Measurements from ENCODE around the gene AKR7A3. TPM values are rescaled to one million over a fixed set of nuclear protein-coding genes. Genes with fewer than 3 reads are reported as not detected.

The AKR7A3 gene
- total and polyA plus RNA-seq, 9 of the 15 experiments (the other 6 are each of a cell fraction or from before 2014, with no cell fraction given): 0.04 to 1.5 (median 0.44) TPM; not detected in 1

DNA sequence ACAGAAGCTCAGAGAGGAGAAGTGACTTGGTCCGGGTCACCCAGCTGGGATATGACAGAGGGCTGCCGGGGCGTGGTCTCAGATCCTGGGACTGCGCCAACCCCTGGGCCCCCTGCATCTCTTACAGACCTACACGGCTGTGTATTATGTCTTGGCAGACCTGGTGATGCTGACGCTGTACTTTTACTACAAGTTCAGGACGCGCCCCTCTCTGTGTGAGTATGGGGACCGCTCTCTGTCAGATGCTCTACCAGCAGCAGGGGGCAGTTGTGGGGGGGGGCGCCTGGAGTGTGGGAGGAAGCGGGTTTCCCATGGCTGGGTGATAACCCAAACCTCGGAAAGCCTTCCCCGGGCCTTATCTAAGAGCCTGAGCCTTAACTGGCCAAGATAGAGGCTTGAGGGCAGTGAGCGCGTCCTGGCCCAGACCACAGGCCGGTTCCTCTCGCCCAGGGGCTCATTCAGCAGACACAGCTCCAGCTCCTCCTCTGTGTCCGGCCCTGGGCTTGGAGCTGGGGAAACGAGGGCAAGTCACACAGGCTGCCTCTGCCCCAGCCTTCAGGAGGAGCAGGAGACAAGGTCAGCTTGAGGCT, 36.9 kb upstream of the AKR7A3 start (continued):
- TF ChIP-seq, protein P1, sequence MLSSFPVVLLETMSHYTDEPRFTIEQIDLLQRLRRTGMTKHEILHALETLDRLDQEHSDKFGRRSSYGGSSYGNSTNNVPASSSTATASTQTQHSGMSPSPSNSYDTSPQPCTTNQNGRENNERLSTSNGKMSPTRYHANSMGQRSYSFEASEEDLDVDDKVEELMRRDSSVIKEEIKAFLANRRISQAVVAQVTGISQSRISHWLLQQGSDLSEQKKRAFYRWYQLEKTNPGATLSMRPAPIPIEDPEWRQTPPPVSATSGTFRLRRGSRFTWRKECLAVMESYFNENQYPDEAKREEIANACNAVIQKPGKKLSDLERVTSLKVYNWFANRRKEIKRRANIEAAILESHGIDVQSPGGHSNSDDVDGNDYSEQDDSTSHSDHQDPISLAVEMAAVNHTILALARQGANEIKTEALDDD (IDR thresholded peaks at IDR 0.05): peak; percentile 57; the same call in 1 of the 2 replicates
- TF ChIP-seq FOXM1 (IDR thresholded peaks at IDR 0.05; ENCODE audit: low read depth) (peak; percentile 41; the same call in 1 of the 2 replicates), FOXM1 (CRISPR knock-in tag; IDR thresholded peaks at IDR 0.05; ENCODE audit: low read depth) (no peak), ZNF41 (CRISPR knock-in tag; conservative IDR thresholded peaks at IDR 0.05) (no peak), LARP7 (IDR thresholded peaks at IDR 0.05) (no peak), HEY1 (CRISPR knock-in tag; IDR thresholded peaks at IDR 0.05; ENCODE audit: borderline replicate concordance) (no peak), NFRKB (IDR thresholded peaks at IDR 0.05; ENCODE audit: low read depth) (no peak), RUNX1 (IDR thresholded peaks at IDR 0.05; ENCODE audit: low read depth) (peak; percentile 61; the same call in 1 of the 2 replicates), ILK (tag; IDR thresholded peaks at IDR 0.05; ENCODE audit: borderline replicate concordance, low read depth) (no peak), STAT5A (IDR thresholded peaks at IDR 0.05; ENCODE audit: borderline replicate concordance, low read length) (no peak), SMARCA4 (IDR thresholded peaks at IDR 0.05) (peak; percentile 50; the same call in 1 of the 2 replicates), SREBF1 (IDR thresholded peaks at IDR 0.05; ENCODE audit: borderline replicate concordance, low read depth, low read length) (no peak), TEAD1 (CRISPR knock-in tag; IDR thresholded peaks at IDR 0.05) (no peak), CAMTA2 (CRISPR knock-in tag; conservative IDR thresholded peaks at IDR 0.05) (no peak), FOXA1 (IDR thresholded peaks at IDR 0.05; ENCODE audit: borderline replicate concordance) (no peak), SRSF3 (IDR thresholded peaks at IDR 0.05; ENCODE audit: insufficient read depth, low read length) (no peak)
- TF ChIP-seq, protein P2, sequence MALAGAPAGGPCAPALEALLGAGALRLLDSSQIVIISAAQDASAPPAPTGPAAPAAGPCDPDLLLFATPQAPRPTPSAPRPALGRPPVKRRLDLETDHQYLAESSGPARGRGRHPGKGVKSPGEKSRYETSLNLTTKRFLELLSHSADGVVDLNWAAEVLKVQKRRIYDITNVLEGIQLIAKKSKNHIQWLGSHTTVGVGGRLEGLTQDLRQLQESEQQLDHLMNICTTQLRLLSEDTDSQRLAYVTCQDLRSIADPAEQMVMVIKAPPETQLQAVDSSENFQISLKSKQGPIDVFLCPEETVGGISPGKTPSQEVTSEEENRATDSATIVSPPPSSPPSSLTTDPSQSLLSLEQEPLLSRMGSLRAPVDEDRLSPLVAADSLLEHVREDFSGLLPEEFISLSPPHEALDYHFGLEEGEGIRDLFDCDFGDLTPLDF (CRISPR knock-in tag; IDR thresholded peaks at IDR 0.05): no peak
- TF ChIP-seq, protein P3, sequence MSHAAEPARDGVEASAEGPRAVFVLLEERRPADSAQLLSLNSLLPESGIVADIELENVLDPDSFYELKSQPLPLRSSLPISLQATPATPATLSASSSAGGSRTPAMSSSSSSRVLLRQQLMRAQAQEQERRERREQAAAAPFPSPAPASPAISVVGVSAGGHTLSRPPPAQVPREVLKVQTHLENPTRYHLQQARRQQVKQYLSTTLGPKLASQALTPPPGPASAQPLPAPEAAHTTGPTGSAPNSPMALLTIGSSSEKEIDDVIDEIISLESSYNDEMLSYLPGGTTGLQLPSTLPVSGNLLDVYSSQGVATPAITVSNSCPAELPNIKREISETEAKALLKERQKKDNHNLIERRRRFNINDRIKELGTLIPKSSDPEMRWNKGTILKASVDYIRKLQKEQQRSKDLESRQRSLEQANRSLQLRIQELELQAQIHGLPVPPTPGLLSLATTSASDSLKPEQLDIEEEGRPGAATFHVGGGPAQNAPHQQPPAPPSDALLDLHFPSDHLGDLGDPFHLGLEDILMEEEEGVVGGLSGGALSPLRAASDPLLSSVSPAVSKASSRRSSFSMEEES (CRISPR knock-in tag; IDR thresholded peaks at IDR 0.05): no peak
- TF ChIP-seq, protein P4, sequence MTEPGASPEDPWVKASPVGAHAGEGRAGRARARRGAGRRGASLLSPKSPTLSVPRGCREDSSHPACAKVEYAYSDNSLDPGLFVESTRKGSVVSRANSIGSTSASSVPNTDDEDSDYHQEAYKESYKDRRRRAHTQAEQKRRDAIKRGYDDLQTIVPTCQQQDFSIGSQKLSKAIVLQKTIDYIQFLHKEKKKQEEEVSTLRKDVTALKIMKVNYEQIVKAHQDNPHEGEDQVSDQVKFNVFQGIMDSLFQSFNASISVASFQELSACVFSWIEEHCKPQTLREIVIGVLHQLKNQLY (CRISPR knock-in tag; conservative IDR thresholded peaks at IDR 0.05): no peak
- TF ChIP-seq, protein P5, sequence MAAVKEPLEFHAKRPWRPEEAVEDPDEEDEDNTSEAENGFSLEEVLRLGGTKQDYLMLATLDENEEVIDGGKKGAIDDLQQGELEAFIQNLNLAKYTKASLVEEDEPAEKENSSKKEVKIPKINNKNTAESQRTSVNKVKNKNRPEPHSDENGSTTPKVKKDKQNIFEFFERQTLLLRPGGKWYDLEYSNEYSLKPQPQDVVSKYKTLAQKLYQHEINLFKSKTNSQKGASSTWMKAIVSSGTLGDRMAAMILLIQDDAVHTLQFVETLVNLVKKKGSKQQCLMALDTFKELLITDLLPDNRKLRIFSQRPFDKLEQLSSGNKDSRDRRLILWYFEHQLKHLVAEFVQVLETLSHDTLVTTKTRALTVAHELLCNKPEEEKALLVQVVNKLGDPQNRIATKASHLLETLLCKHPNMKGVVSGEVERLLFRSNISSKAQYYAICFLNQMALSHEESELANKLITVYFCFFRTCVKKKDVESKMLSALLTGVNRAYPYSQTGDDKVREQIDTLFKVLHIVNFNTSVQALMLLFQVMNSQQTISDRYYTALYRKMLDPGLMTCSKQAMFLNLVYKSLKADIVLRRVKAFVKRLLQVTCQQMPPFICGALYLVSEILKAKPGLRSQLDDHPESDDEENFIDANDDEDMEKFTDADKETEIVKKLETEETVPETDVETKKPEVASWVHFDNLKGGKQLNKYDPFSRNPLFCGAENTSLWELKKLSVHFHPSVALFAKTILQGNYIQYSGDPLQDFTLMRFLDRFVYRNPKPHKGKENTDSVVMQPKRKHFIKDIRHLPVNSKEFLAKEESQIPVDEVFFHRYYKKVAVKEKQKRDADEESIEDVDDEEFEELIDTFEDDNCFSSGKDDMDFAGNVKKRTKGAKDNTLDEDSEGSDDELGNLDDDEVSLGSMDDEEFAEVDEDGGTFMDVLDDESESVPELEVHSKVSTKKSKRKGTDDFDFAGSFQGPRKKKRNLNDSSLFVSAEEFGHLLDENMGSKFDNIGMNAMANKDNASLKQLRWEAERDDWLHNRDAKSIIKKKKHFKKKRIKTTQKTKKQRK (IDR thresholded peaks at IDR 0.05; ENCODE audit: borderline replicate concordance, low read depth, low read length): no peak

Data from K562 (cell line).